BE2C (cell line): ENCODE data around the gene TBC1D22A.
A peak's percentile ranks its signal among the peaks of the same experiment; 100 is the strongest.

Experiments
- DNase-seq: peaks from one replicate; pipeline ENCODE4 v3.0.0-alpha.2; 2020
- H3K27me3 ChIP-seq: fragments of 250-450 bp; sonication (Bioruptor Pico); 2 replicates; pipeline ENCODE4 v1.5.1; 2020; ENCODE audit warnings: mild to moderate bottlenecking
- H3K36me3 ChIP-seq: fragments of 250-450 bp; sonication (Bioruptor Pico); 2 replicates; pipeline ENCODE4 v1.5.1; 2020; ENCODE audit warnings: mild to moderate bottlenecking
- H3K4me1 ChIP-seq: fragments of 250-450 bp; sonication (Bioruptor Pico); 2 replicates; pipeline ENCODE4 v1.5.1; 2020
- H3K4me3 ChIP-seq: 2 replicates; pipeline ENCODE4 v1.5.1; 2011; ENCODE audit warnings: low read depth, low read length
- H3K9me3 ChIP-seq: fragments of 250-450 bp; sonication (Bioruptor Pico); 2 replicates; pipeline ENCODE4 v1.5.1; 2020
- CTCF ChIP-seq: IDR thresholded peaks from 2 replicates; pipeline ENCODE4 v1.5.1; 2012; ENCODE audit warnings: mild to moderate bottlenecking, low read depth, low read length

Gene TBC1D22A

GRCh38 chr22:46842606-46843005 is 80.2 kb downstream of the TBC1D22A start:
- Histone ChIP-seq H3K36me3 (0 out of 2 replicates have a peak, but pooled peaks cover 2% of the 10 kb centered on the region), H3K9me3 (no peaks in the 10 kb centered on the region), H3K4me1 (no peaks in the 10 kb centered on the region), H3K27me3 (no peaks in the 10 kb centered on the region), H3K4me3 (no peak overlapping the region)
- no peak for DNase-seq
- no peak for TF ChIP-seq CTCF

GRCh38 chr22:46843821-46844255 is 81.4 kb downstream of the TBC1D22A start:
- Histone ChIP-seq H3K27me3 (no peaks in the 10 kb centered on the region), H3K4me1 (no peaks in the 10 kb centered on the region), H3K36me3 (0 out of 2 replicates have a peak, but pooled peaks cover 2% of the 10 kb centered on the region), H3K4me3 (no peak overlapping the region), H3K9me3 (no peaks in the 10 kb centered on the region)
- TF ChIP-seq CTCF, result no peak
- DNase-seq, result no peak

GRCh38 chr22:46844606-46845210 is 82.3 kb downstream of the TBC1D22A start:
- Histone ChIP-seq H3K9me3 (no peaks in the 10 kb centered on the region), H3K27me3 (no peaks in the 10 kb centered on the region), H3K36me3 (0 out of 2 replicates have a peak, but pooled peaks cover 2% of the 10 kb centered on the region), H3K4me1 (no peaks in the 10 kb centered on the region), H3K4me3 (no peak overlapping the region)
- no peak for DNase-seq
- TF ChIP-seq CTCF, result no peak

- peaks cover 2% of the 10 kb centered on the region; the same call in 1 of the 2 replicates for H3K36me3 ChIP-seq
- DNase-seq, result no peak
- peak; percentile 50 for TF ChIP-seq CTCF
- H3K4me1 ChIP-seq, result no peaks in the 10 kb centered on the region
- no peaks in the 10 kb centered on the region for H3K27me3 ChIP-seq
- no peaks in the 10 kb centered on the region for H3K9me3 ChIP-seq
- no peak overlapping the region for H3K4me3 ChIP-seq
These were observed 83.1 kb downstream of the TBC1D22A start for GRCh38 chr22:46845296-46846149.

- H3K4me3 ChIP-seq, result no peak overlapping the region
- DNase-seq, result no peak
- no peaks in the 10 kb centered on the region for H3K9me3 ChIP-seq
- no peak for TF ChIP-seq CTCF
- H3K27me3 ChIP-seq, result no peaks in the 10 kb centered on the region
- no peaks in the 10 kb centered on the region for H3K4me1 ChIP-seq
- H3K36me3 ChIP-seq, result peaks cover 2% of the 10 kb centered on the region; the same call in 1 of the 2 replicates
These were observed 83.8 kb downstream of the TBC1D22A start for GRCh38 chr22:46846150-46846831.
